ENCODE data around the gene NISCH. TPM values are rescaled to one million over a fixed set of nuclear protein-coding genes. Genes with fewer than 3 reads are reported as not detected.

Gene NISCH
- total and polyA plus RNA-seq, 3 donors from 2014 or later: 166 to 327 (median 315) TPM

DNA sequence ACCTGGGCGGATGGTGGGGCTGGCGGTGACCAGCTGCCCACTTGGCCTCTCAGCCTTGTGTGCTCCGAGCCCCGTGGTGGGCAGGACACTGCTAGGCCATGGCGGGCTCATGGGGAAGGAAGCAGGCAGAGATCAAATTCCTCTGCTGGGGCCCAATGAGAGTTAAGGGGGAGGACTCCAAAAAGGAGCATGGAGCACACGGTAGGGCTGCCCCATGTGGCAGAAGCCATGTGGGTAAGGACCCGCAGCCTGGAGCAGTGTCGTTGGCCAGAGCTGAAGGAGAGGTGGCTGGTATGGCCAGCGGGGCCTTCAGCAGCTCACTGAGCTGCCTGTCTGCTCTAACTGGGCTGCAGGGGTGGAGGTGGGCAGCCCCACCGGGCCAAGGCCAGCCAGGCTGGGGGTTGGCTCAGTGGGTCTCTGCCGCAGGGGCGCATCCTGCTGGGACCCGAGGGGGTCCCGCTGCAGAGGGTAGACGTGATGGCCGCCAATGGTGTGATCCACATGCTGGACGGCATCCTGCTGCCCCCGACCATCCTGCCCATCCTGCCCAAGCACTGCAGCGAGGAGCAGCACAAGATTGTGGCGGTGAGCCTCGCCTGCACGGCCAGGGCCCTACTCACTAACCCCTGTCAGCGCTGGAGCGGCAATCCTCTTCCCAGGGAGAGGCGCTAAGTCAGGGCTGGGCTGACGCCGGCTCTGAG, 51.0 kb downstream of the NISCH start:
- Histone ChIP-seq H3K4me1 (peaks cover 5% of the 10 kb centered on the region), H3K27ac (no peak overlapping the region), H3K36me3 (ENCODE audit: low read depth, missing control alignments) (no peaks in the 10 kb centered on the region), H3K9me3 (no peaks in the 10 kb centered on the region), H3K4me3 (no peak overlapping the region), H3K27me3 (no peaks in the 10 kb centered on the region)
- no peak for TF ChIP-seq POLR2A (IDR thresholded peaks at IDR 0.05)
- TF ChIP-seq, protein P1, sequence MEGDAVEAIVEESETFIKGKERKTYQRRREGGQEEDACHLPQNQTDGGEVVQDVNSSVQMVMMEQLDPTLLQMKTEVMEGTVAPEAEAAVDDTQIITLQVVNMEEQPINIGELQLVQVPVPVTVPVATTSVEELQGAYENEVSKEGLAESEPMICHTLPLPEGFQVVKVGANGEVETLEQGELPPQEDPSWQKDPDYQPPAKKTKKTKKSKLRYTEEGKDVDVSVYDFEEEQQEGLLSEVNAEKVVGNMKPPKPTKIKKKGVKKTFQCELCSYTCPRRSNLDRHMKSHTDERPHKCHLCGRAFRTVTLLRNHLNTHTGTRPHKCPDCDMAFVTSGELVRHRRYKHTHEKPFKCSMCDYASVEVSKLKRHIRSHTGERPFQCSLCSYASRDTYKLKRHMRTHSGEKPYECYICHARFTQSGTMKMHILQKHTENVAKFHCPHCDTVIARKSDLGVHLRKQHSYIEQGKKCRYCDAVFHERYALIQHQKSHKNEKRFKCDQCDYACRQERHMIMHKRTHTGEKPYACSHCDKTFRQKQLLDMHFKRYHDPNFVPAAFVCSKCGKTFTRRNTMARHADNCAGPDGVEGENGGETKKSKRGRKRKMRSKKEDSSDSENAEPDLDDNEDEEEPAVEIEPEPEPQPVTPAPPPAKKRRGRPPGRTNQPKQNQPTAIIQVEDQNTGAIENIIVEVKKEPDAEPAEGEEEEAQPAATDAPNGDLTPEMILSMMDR (IDR thresholded peaks at IDR 0.05): no peak
- DNase-seq: no peak
- intact Hi-C loops (cut with DNase I; ENCODE audit: low total_unique reads): no loop called here
- 89 to 90% methylated on average over 11 to 27 of the region's 27 CpGs for WGBS, 2 donors

GRCh38 chr3:52507359-52507758, 52.0 kb downstream of the NISCH start:
- H3K4me3 ChIP-seq: no peak overlapping the region
- H3K4me1 ChIP-seq: peaks cover 5% of the 10 kb centered on the region
- WGBS, 2 donors: 87% methylated on average over 5 of the region's 5 CpGs
- TF ChIP-seq, protein P1 (IDR thresholded peaks at IDR 0.05): no peak
- TF ChIP-seq POLR2A (IDR thresholded peaks at IDR 0.05): no peak
- intact Hi-C loops (cut with DNase I; ENCODE audit: low total_unique reads): no loop called here
- no peaks in the 10 kb centered on the region for H3K36me3 ChIP-seq (ENCODE audit: low read depth, missing control alignments)
- no peak for DNase-seq
- no peaks in the 10 kb centered on the region for H3K9me3 ChIP-seq
- no peaks in the 10 kb centered on the region for H3K27me3 ChIP-seq
- no peak overlapping the region for H3K27ac ChIP-seq

- no peak for DNase-seq
- intact Hi-C loops (cut with DNase I; ENCODE audit: low total_unique reads): no loop called here
- WGBS, 2 donors: 83 to 88% methylated on average over 11 to 12 of the region's 12 CpGs
- TF ChIP-seq, protein P1 (IDR thresholded peaks at IDR 0.05): no peak
- TF ChIP-seq POLR2A (IDR thresholded peaks at IDR 0.05): no peak
- H3K4me3 ChIP-seq: no peak overlapping the region
- H3K27ac ChIP-seq: no peak overlapping the region
- H3K27me3 ChIP-seq: no peaks in the 10 kb centered on the region
- no peaks in the 10 kb centered on the region for H3K4me1 ChIP-seq
- no peaks in the 10 kb centered on the region for H3K36me3 ChIP-seq (ENCODE audit: low read depth, missing control alignments)
- no peaks in the 10 kb centered on the region for H3K9me3 ChIP-seq
Observed at GRCh38 chr3:52509753-52510328, 54.4 kb downstream of the NISCH start.

- H3K9me3 ChIP-seq: no peaks in the 10 kb centered on the region
- H3K27ac ChIP-seq: no peak overlapping the region
- no peak for DNase-seq
- no peaks in the 10 kb centered on the region for H3K36me3 ChIP-seq (ENCODE audit: low read depth, missing control alignments)
- H3K27me3 ChIP-seq: no peaks in the 10 kb centered on the region
- 89 to 95% methylated on average over 7 of the region's 7 CpGs for WGBS, 2 donors
- intact Hi-C loops (cut with DNase I; ENCODE audit: low total_unique reads): no loop called here
- H3K4me3 ChIP-seq: no peak overlapping the region
- TF ChIP-seq POLR2A (IDR thresholded peaks at IDR 0.05): no peak
- TF ChIP-seq, protein P1 (IDR thresholded peaks at IDR 0.05): no peak
- no peaks in the 10 kb centered on the region for H3K4me1 ChIP-seq
Observed at GRCh38 chr3:52511509-52511908, 56.1 kb downstream of the NISCH start.

DNA sequence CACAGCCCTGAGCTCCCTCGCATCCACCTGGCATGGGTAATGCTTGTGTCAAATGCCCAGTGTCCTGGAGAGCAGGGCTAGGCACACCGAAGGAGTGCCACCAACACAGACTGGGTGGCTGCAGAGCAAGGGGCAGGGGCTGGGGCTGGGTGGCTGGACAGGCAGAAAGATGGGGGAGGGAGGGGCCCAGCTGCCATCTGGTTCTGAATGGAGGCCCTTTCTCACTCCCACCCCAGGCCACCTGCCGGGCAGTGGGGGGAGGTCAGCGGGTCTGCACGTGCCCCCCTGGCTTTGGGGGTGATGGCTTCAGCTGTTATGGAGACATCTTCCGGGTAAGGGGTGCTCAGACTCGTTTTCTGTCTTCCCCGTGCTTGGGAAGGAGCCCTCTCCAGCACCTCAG, 56.7 kb downstream of the NISCH start:
- Histone ChIP-seq H3K4me1 (no peaks in the 10 kb centered on the region), H3K27ac (no peak overlapping the region), H3K27me3 (no peaks in the 10 kb centered on the region), H3K36me3 (ENCODE audit: low read depth, missing control alignments) (no peaks in the 10 kb centered on the region), H3K9me3 (no peaks in the 10 kb centered on the region), H3K4me3 (no peak overlapping the region)
- intact Hi-C loops (cut with DNase I; ENCODE audit: low total_unique reads): no loop called here
- 73 to 83% methylated on average over 6 to 8 of the region's 8 CpGs for WGBS, 2 donors
- TF ChIP-seq POLR2A (IDR thresholded peaks at IDR 0.05): no peak
- TF ChIP-seq, protein P1 (IDR thresholded peaks at IDR 0.05): no peak
- no peak for DNase-seq

All from testis (tissue), 3 donors.